Glutamatergic neuron (in vitro differentiated cells): ENCODE data around the gene LRRC8C. TPM values are rescaled to one million over a fixed set of nuclear protein-coding genes. Genes with fewer than 3 reads are reported as not detected.

Experiments
- DNase-seq: peaks from one replicate; pipeline ENCODE4 v3.0.0; 2022
- H3K27ac Mint-ChIP-seq: one replicate; pipeline ENCODE4 v1.8.0; 2020; ENCODE audit warnings: mild to moderate bottlenecking, mixed read lengths, inconsistent platforms; ENCODE audit not compliant: unreplicated experiment
- H3K27me3 Mint-ChIP-seq: one replicate; pipeline ENCODE4 v1.8.0; 2020; ENCODE audit warnings: mild to moderate bottlenecking, moderate library complexity, mixed read lengths, inconsistent platforms; ENCODE audit not compliant: unreplicated experiment
- H3K36me3 Mint-ChIP-seq: one replicate; pipeline ENCODE4 v1.8.0; 2020; ENCODE audit warnings: mild to moderate bottlenecking, mixed read lengths, inconsistent platforms; ENCODE audit not compliant: unreplicated experiment
- H3K4me1 Mint-ChIP-seq: one replicate; pipeline ENCODE4 v1.8.0; 2020; ENCODE audit warnings: mild to moderate bottlenecking, low read depth, mixed read lengths, inconsistent platforms; ENCODE audit not compliant: unreplicated experiment
- H3K4me3 Mint-ChIP-seq: one replicate; pipeline ENCODE4 v1.8.0; 2020; ENCODE audit warnings: mild to moderate bottlenecking, mixed read lengths, inconsistent platforms; ENCODE audit not compliant: unreplicated experiment
- H3K9me3 Mint-ChIP-seq: one replicate; pipeline ENCODE4 v1.8.0; 2020; ENCODE audit warnings: mild to moderate bottlenecking, moderate library complexity, mixed read lengths, inconsistent platforms; ENCODE audit not compliant: unreplicated experiment
- total RNA-seq: library from RNA; stranded (reverse); fragmentation: NEBNext Ultra II Directional; extraction: Animal tissue kit (Norgen Biotek cat#: 25700); gene quantifications from one replicate; pipeline ENCODE4 v1.2.1, GENCODE V29; 2021; ENCODE audit not compliant: unreplicated experiment
- TF ChIP-seq, protein P1 (sequence below): fragments of 200-600 bp; sonication (generic); IDR thresholded peaks from one replicate; pipeline ENCODE4 v1.5.0; 2021; ENCODE audit not compliant: partially characterized antibody, unreplicated experiment

Gene LRRC8C
- total RNA-seq, 1 donor from 2014 or later: 2.6 TPM

DNA sequence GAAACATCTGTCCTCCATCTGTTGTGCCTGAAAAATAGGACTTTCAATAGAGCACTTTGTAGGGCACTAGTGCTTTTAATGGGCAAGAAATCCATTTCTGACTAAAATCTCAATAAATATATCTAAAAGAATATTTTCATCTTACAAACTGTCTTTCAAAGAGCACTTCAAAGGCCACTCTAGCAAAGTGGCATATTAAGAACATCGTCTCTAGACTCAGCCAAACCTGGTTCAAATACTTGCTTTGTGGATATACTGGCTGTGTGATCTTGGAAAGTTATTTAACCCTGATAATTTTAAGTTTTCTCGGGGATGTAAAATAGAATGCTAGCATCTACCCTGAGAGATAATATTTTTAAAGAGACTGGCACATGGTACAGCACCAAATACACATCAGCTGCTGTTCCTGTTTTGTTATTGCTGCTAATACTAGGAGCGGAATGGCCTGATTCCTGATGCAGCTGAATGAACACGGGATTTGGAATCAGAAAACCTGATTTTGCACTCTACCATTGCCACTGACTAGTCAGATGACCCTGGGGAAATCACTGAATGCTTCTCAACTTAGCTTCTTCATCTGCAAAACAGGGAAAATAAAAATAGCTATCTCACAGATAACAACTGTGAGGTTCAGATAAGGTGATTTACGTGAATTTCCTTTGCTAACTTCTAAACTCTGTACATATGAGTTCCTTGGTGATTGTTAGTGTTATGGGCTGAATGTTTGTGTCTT, 25.2 kb upstream of the LRRC8C start:
- Mint-ChIP-seq H3K27ac (no peak overlapping the region), H3K4me1 (peaks cover 32% of the 10 kb centered on the region), H3K9me3 (peaks cover 3% of the 10 kb centered on the region), H3K4me3 (no peak overlapping the region), H3K36me3 (peaks cover 3% of the 10 kb centered on the region), H3K27me3 (peaks cover 8% of the 10 kb centered on the region)
- DNase-seq: no peak
- TF ChIP-seq, protein P1, sequence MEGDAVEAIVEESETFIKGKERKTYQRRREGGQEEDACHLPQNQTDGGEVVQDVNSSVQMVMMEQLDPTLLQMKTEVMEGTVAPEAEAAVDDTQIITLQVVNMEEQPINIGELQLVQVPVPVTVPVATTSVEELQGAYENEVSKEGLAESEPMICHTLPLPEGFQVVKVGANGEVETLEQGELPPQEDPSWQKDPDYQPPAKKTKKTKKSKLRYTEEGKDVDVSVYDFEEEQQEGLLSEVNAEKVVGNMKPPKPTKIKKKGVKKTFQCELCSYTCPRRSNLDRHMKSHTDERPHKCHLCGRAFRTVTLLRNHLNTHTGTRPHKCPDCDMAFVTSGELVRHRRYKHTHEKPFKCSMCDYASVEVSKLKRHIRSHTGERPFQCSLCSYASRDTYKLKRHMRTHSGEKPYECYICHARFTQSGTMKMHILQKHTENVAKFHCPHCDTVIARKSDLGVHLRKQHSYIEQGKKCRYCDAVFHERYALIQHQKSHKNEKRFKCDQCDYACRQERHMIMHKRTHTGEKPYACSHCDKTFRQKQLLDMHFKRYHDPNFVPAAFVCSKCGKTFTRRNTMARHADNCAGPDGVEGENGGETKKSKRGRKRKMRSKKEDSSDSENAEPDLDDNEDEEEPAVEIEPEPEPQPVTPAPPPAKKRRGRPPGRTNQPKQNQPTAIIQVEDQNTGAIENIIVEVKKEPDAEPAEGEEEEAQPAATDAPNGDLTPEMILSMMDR: no peak

DNA sequence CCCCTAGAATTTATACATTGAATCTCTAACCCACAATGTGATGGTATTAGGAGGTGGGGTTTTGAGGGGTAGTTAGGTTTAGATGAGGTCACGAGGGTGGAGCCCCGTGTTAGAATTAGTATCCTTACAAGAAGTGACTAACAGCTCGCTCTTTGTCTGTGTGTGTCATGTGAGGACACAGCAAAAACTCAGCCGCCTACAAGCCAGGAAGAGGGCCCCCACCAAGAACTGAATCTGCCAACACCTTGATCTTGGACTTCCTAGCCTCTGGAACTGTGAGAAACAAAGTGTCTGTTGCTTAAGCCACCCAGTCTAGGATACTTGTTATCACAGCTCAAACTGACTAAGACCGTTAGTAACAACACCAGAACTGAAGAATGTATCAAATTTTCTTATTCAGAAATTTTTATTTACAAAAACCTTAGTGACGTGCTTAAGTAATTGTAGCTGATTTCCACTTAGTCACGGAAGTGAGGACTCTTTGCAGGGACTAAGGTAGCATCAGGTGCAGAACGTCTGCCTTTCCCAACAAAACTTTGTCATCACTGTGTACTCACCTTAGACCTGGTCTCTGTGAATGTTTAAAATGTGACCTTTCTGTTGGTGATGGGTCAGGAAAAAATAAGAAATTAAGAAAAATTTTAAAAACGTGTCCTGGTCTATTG, 24.5 kb upstream of the LRRC8C start:
- TF ChIP-seq, protein P1: no peak
- Mint-ChIP-seq H3K4me3 (no peak overlapping the region), H3K36me3 (peaks cover 3% of the 10 kb centered on the region), H3K4me1 (peaks cover 29% of the 10 kb centered on the region), H3K27ac (no peak overlapping the region), H3K9me3 (peaks cover 3% of the 10 kb centered on the region), H3K27me3 (peaks cover 8% of the 10 kb centered on the region)
- no peak for DNase-seq

DNA sequence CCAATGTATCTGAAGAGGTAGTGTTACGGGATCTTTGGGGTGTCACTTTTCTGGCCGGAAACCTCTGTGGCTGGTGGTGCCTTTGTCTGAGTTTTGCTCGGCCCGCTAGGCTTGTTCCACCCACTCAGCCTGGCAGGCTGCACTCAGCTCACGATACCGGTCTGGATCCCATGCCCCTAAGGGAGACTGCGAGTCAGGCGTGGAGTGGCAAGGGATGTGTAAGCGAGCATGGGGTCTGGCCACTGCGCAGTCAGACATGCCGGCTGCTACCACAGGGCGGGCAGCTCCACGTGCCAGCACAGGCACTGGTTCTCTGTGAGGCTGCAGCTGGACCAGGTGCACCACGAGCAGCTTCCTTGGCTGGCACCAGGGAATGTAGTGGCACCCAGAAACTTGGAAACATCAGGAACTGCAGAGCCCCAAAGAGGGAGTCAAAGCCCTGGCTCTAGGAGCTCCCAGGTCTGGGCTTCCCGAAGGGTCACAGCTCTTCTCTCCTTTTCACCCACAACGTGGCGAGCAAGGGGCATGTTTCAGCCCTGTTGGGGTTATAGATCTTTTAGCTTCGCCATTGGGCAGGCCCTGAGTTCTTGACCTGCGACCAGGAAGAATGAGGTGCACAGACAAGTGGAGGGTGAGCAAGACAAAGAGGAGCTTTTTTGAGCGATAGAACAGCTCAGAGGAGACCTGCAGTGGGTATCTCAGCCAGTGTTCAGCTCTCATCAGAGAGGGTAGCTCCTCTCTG, 23.8 kb upstream of the LRRC8C start:
- Mint-ChIP-seq H3K4me3 (no peak overlapping the region), H3K4me1 (peaks cover 27% of the 10 kb centered on the region), H3K27me3 (peaks cover 8% of the 10 kb centered on the region), H3K27ac (no peak overlapping the region), H3K9me3 (peaks cover 3% of the 10 kb centered on the region), H3K36me3 (peaks cover 3% of the 10 kb centered on the region)
- DNase-seq: no peak
- TF ChIP-seq, protein P1: no peak

DNA sequence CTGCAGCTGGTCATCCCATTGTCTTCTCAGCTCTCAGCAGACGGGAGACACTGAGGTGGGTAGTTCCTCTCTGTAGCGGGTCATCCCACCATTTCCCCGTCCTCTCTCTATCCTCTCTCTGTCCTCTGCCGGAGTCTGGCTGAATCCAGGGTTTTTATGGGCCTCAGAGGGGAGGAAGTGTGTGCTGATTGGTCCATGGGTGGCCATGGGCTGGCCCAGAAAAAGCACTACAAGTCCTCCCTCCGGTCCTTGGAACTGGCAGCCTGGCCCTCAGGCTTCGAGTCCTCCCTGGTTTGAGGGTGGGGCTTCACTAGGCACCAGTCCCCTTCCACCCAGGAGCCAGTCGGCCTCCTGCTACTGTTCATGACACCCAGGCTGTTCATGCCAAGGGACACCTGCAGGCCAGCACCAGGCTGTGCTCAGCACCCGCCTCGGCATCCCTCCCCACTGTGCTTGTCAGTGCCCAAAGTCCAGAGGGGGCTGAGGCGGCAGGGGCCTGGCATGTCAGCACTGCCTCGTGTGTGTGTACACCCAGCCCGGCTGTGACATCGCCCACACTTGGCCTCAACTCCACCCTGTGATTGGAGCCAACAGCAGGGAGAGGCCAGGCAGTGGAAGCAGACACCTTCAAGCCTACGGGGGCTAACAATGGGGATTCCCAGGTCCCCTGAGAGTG, 23.0 kb upstream of the LRRC8C start:
- Mint-ChIP-seq H3K4me3 (no peak overlapping the region), H3K36me3 (peaks cover 3% of the 10 kb centered on the region), H3K27me3 (peaks cover 8% of the 10 kb centered on the region), H3K4me1 (peaks cover 26% of the 10 kb centered on the region), H3K27ac (no peak overlapping the region), H3K9me3 (peaks cover 5% of the 10 kb centered on the region)
- TF ChIP-seq, protein P1: no peak
- DNase-seq: no peak
